ENCODE data around the gene BPIFB6.

BPIFB6 gene

DNA sequence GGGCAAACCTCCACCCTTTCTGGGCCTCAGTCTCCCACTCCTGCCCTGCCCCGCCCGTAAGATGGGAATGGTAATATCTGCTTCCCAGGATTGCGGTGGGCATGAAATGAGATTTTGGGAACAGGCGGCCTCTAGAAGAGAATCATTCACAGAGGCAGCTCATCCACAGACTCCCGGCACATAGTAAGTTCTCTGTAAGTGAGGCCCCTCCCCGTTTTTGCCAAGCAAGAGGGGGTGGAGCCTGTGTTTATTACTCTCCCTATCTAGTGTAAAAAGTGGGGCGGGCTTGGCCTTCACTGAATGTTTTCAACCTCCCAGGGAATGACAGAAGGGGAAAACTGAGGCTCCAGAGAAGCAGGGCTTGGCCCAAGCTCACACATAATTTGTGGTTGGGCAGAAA is 47.3 kb upstream of the BPIFB6 start:
- Histone ChIP-seq H3K4me3 (ENCODE audit: low read length) (no peak overlapping the region), H3K4me1 (ENCODE audit: low read length) (no peaks in the 10 kb centered on the region), H3K79me2 (ENCODE audit: low read length) (no peaks in the 10 kb centered on the region), H3K4me2 (ENCODE audit: low read depth, low read length) (no peak overlapping the region), H3K9me2 (replicated peaks; ENCODE audit: insufficient read depth, low read length) (no peaks in the 10 kb centered on the region), H2AFZ (ENCODE audit: low read length) (no peak overlapping the region), H4K20me1 (ENCODE audit: insufficient read depth, low read length) (no peaks in the 10 kb centered on the region), H3K9ac (ENCODE audit: low read length) (no peak overlapping the region), H3K27me3 (replicated peaks; ENCODE audit: insufficient read depth, low read length) (peaks cover 11% of the 10 kb centered on the region; the same call in 1 of the 2 replicates), H3K36me3 (replicated peaks; ENCODE audit: insufficient read depth, low read length) (no peaks in the 10 kb centered on the region), H3K27ac (ENCODE audit: low read length) (no peak overlapping the region), H3F3A (ENCODE audit: insufficient read depth, low read length) (no peaks in the 10 kb centered on the region), H3K9me3 (replicated peaks; ENCODE audit: insufficient read depth, low read length) (no peaks in the 10 kb centered on the region)
- DNase-seq, result no peak
- TF ChIP-seq EZH2 (optimal IDR thresholded peaks at IDR 0.05; ENCODE audit: low read depth, low read length) (no peak), CTCF (IDR thresholded peaks at IDR 0.05; ENCODE audit: low read length) (no peak), EZH2phosphoT487 (IDR thresholded peaks at IDR 0.05; ENCODE audit: low read length) (no peak)

DNA sequence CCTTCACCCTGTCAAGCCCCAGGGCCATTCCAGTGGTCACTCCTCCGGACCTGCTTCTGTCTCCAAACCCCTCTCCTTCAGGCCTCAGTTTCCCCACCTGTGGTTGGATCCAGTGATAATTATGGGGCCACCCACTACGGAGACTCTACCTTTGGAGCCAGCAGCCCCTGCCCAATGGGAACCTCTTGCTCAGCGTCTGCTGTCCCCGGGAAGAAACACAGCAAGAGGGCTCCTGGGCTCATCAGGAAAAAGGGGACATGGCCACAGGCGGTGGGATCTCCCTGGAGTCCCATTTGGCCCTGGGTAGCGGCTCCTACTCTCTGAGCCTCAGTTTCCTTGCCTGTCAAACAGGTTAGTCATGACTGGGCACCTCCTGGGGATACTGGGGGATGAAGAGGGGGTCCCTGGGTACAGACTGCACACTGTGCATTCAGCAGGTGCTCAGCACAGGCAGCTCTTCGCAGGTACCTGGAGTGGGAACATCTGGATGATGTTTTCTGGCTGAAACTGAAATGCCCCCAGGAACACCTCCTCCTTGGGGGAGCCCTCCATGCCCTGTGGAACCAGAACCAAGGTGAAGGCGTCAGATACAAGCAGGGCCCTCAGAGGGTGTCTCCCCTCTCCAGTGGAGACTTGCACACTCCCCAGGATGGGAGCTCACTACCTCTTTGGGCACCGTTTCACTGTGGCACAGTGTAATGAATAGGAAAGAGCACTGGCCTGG is 46.7 kb upstream of the BPIFB6 start:
- no peak overlapping the region for H3K9ac ChIP-seq (ENCODE audit: low read length)
- no peaks in the 10 kb centered on the region for H3K4me1 ChIP-seq (ENCODE audit: low read length)

GRCh38 chr20:32985596-32985995 is 45.9 kb upstream of the BPIFB6 start:
- no peaks in the 10 kb centered on the region for H4K20me1 ChIP-seq (ENCODE audit: insufficient read depth, low read length)
- no peak overlapping the region for H3K9ac ChIP-seq (ENCODE audit: low read length)
- peaks cover 10% of the 10 kb centered on the region; the same call in 1 of the 2 replicates for H3K27me3 ChIP-seq (replicated peaks; ENCODE audit: insufficient read depth, low read length)
- H3K4me2 ChIP-seq (ENCODE audit: low read depth, low read length), result no peak overlapping the region
- H3K27ac ChIP-seq (ENCODE audit: low read length), result no peak overlapping the region
- no peaks in the 10 kb centered on the region for H3K4me1 ChIP-seq (ENCODE audit: low read length)
- H3K4me3 ChIP-seq (ENCODE audit: low read length), result no peak overlapping the region
- no peaks in the 10 kb centered on the region for H3K9me2 ChIP-seq (replicated peaks; ENCODE audit: insufficient read depth, low read length)
- no peaks in the 10 kb centered on the region for H3K9me3 ChIP-seq (replicated peaks; ENCODE audit: insufficient read depth, low read length)
- H3K79me2 ChIP-seq (ENCODE audit: low read length), result no peaks in the 10 kb centered on the region
- H2AFZ ChIP-seq (ENCODE audit: low read length), result no peak overlapping the region
- DNase-seq, result no peak
- no peaks in the 10 kb centered on the region for H3K36me3 ChIP-seq (replicated peaks; ENCODE audit: insufficient read depth, low read length)
- TF ChIP-seq EZH2 (optimal IDR thresholded peaks at IDR 0.05; ENCODE audit: low read depth, low read length) (no peak), CTCF (IDR thresholded peaks at IDR 0.05; ENCODE audit: low read length) (no peak), EZH2phosphoT487 (IDR thresholded peaks at IDR 0.05; ENCODE audit: low read length) (no peak)
- H3F3A ChIP-seq (ENCODE audit: insufficient read depth, low read length), result no peaks in the 10 kb centered on the region

More for the DNA sequence above, 46.7 kb upstream of the BPIFB6 start:
- Histone ChIP-seq H3F3A (ENCODE audit: insufficient read depth, low read length) (no peaks in the 10 kb centered on the region), H3K27me3 (replicated peaks; ENCODE audit: insufficient read depth, low read length) (peaks cover 11% of the 10 kb centered on the region; the same call in 1 of the 2 replicates), H3K79me2 (ENCODE audit: low read length) (no peaks in the 10 kb centered on the region), H4K20me1 (ENCODE audit: insufficient read depth, low read length) (no peaks in the 10 kb centered on the region), H3K4me2 (ENCODE audit: low read depth, low read length) (no peak overlapping the region), H3K4me3 (ENCODE audit: low read length) (no peak overlapping the region), H3K9me2 (replicated peaks; ENCODE audit: insufficient read depth, low read length) (no peaks in the 10 kb centered on the region), H3K9me3 (replicated peaks; ENCODE audit: insufficient read depth, low read length) (no peaks in the 10 kb centered on the region), H3K36me3 (replicated peaks; ENCODE audit: insufficient read depth, low read length) (no peaks in the 10 kb centered on the region), H3K27ac (ENCODE audit: low read length) (no peak overlapping the region), H2AFZ (ENCODE audit: low read length) (no peak overlapping the region)
- no peak for DNase-seq
- TF ChIP-seq EZH2 (optimal IDR thresholded peaks at IDR 0.05; ENCODE audit: low read depth, low read length) (no peak), CTCF (IDR thresholded peaks at IDR 0.05; ENCODE audit: low read length) (no peak), EZH2phosphoT487 (IDR thresholded peaks at IDR 0.05; ENCODE audit: low read length) (no peak)

Measured in MM.1S (cell line).